Measurements from ENCODE around the gene USP2.
A peak's percentile ranks its signal among the peaks of the same experiment; 100 is the strongest.
"Not testable (repeated sequence)": the region's sequence is repeated elsewhere in the genome, so short reads cannot be mapped to it uniquely, and the experiment has no call there.

Gene USP2

GRCh38 chr11:119384332-119384731, 2.8 kb upstream of the USP2 start:
- Histone ChIP-seq H3K9me3 (replicated peaks; ENCODE audit: insufficient read depth, low read length) (no peaks in the 10 kb centered on the region), H3K36me3 (replicated peaks; ENCODE audit: insufficient read depth, low read length) (no peaks in the 10 kb centered on the region), H3K27me3 (replicated peaks; ENCODE audit: insufficient read depth, low read length) (peaks cover 10% of the 10 kb centered on the region; the same call in 1 of the 2 replicates), H2AFZ (ENCODE audit: low read length) (no peak overlapping the region), H3K27ac (ENCODE audit: low read length) (no peak overlapping the region), H3K9me2 (replicated peaks; ENCODE audit: insufficient read depth, low read length) (no peaks in the 10 kb centered on the region), H3F3A (ENCODE audit: insufficient read depth, low read length) (no peaks in the 10 kb centered on the region), H3K4me3 (ENCODE audit: low read length) (no peak overlapping the region), H3K9ac (ENCODE audit: low read length) (no peak overlapping the region), H3K4me1 (ENCODE audit: low read length) (0 out of 2 replicates have a peak, but pooled peaks cover 7% of the 10 kb centered on the region), H4K20me1 (ENCODE audit: insufficient read depth, low read length) (no peaks in the 10 kb centered on the region), H3K79me2 (ENCODE audit: low read length) (no peaks in the 10 kb centered on the region), H3K4me2 (ENCODE audit: low read depth, low read length) (no peak overlapping the region)
- TF ChIP-seq CTCF (IDR thresholded peaks at IDR 0.05; ENCODE audit: low read length) (no peak), EZH2phosphoT487 (IDR thresholded peaks at IDR 0.05; ENCODE audit: low read length) (no peak), EZH2 (optimal IDR thresholded peaks at IDR 0.05; ENCODE audit: low read depth, low read length) (no peak)
- DNase-seq = no peak

GRCh38 chr11:119382513-119382912, 1.0 kb upstream of the USP2 start:
- not testable (repeated sequence) for H3K9ac ChIP-seq (ENCODE audit: low read length); H3K36me3 ChIP-seq (replicated peaks; ENCODE audit: insufficient read depth, low read length); H3K79me2 ChIP-seq (ENCODE audit: low read length); H3K9me2 ChIP-seq (replicated peaks; ENCODE audit: insufficient read depth, low read length); H2AFZ ChIP-seq (ENCODE audit: low read length); H3K9me3 ChIP-seq (replicated peaks; ENCODE audit: insufficient read depth, low read length); H3K27ac ChIP-seq (ENCODE audit: low read length); H3F3A ChIP-seq (ENCODE audit: insufficient read depth, low read length); DNase-seq; H4K20me1 ChIP-seq (ENCODE audit: insufficient read depth, low read length)
- H3K4me1 ChIP-seq (ENCODE audit: low read length) = peaks cover 19% of the 10 kb centered on the region
- peak overlapping the region; percentile 93 for H3K4me2 ChIP-seq (ENCODE audit: low read depth, low read length)
- H3K27me3 ChIP-seq (replicated peaks; ENCODE audit: insufficient read depth, low read length) = peaks cover 13% of the 10 kb centered on the region; the same call in 1 of the 2 replicates
- H3K4me3 ChIP-seq (ENCODE audit: low read length) = peak overlapping the region; percentile 70; the same call in 1 of the 2 replicates

GRCh38 chr11:119382101-119382500, 611 bp upstream of the USP2 start:
- no peak for TF ChIP-seq CTCF (IDR thresholded peaks at IDR 0.05; ENCODE audit: low read length)
- TF ChIP-seq EZH2 (optimal IDR thresholded peaks at IDR 0.05; ENCODE audit: low read depth, low read length) = no peak
- TF ChIP-seq EZH2phosphoT487 (IDR thresholded peaks at IDR 0.05; ENCODE audit: low read length) = no peak
- Histone ChIP-seq H3K27me3 (replicated peaks; ENCODE audit: insufficient read depth, low read length) (peaks cover 13% of the 10 kb centered on the region; the same call in 1 of the 2 replicates), H3K9me3 (replicated peaks; ENCODE audit: insufficient read depth, low read length) (no peaks in the 10 kb centered on the region), H2AFZ (ENCODE audit: low read length) (peak overlapping the region; percentile 74), H3K4me1 (ENCODE audit: low read length) (peaks cover 24% of the 10 kb centered on the region), H3K79me2 (ENCODE audit: low read length) (no peaks in the 10 kb centered on the region), H3K9me2 (replicated peaks; ENCODE audit: insufficient read depth, low read length) (no peaks in the 10 kb centered on the region), H3K9ac (ENCODE audit: low read length) (peak overlapping the region; percentile 56), H3K27ac (ENCODE audit: low read length) (no peak overlapping the region), H3K4me3 (ENCODE audit: low read length) (peak overlapping the region; percentile 70), H3F3A (ENCODE audit: insufficient read depth, low read length) (no peaks in the 10 kb centered on the region), H4K20me1 (ENCODE audit: insufficient read depth, low read length) (no peaks in the 10 kb centered on the region), H3K4me2 (ENCODE audit: low read depth, low read length) (peak overlapping the region; percentile 93), H3K36me3 (replicated peaks; ENCODE audit: insufficient read depth, low read length) (no peaks in the 10 kb centered on the region)
- no peak for DNase-seq

GRCh38 chr11:119380827-119381180, 686 bp downstream of the USP2 start:
- Histone ChIP-seq H3K9ac (ENCODE audit: low read length) (peak overlapping the region; percentile 52; the same call in 1 of the 2 replicates), H3K79me2 (ENCODE audit: low read length) (no peaks in the 10 kb centered on the region), H3F3A (ENCODE audit: insufficient read depth, low read length) (no peaks in the 10 kb centered on the region), H3K4me3 (ENCODE audit: low read length) (peak overlapping the region; percentile 70), H3K27me3 (replicated peaks; ENCODE audit: insufficient read depth, low read length) (peaks cover 13% of the 10 kb centered on the region; the same call in 1 of the 2 replicates), H4K20me1 (ENCODE audit: insufficient read depth, low read length) (no peaks in the 10 kb centered on the region), H3K9me2 (replicated peaks; ENCODE audit: insufficient read depth, low read length) (no peaks in the 10 kb centered on the region), H3K4me1 (ENCODE audit: low read length) (peaks cover 25% of the 10 kb centered on the region), H3K27ac (ENCODE audit: low read length) (no peak overlapping the region), H3K36me3 (replicated peaks; ENCODE audit: insufficient read depth, low read length) (no peaks in the 10 kb centered on the region), H3K9me3 (replicated peaks; ENCODE audit: insufficient read depth, low read length) (no peaks in the 10 kb centered on the region), H2AFZ (ENCODE audit: low read length) (peak overlapping the region; percentile 80), H3K4me2 (ENCODE audit: low read depth, low read length) (peak overlapping the region; percentile 93)
- no peak for TF ChIP-seq EZH2phosphoT487 (IDR thresholded peaks at IDR 0.05; ENCODE audit: low read length)
- TF ChIP-seq EZH2 (optimal IDR thresholded peaks at IDR 0.05; ENCODE audit: low read depth, low read length) = no peak
- no peak for TF ChIP-seq CTCF (IDR thresholded peaks at IDR 0.05; ENCODE audit: low read length)
- DNase-seq = no peak
